K562 (cell line): ENCODE results near the gene ZDHHC8. TPM values are rescaled to one million over a fixed set of nuclear protein-coding genes. Genes with fewer than 3 reads are reported as not detected.

ENCODE experiments used
- ATAC-seq: fragments of 200-7000 bp; cut with Tn5 transposase; 3 replicates; pipeline ENCODE4 v1.9.1; 2020; ENCODE audit warnings: moderate library complexity
- BruUV-seq: library from RNA; stranded (reverse); fragments of 400-500 nt; replicated peaks from 2 replicates; lab custom pipeline; 2021; lab: Mats Ljungman, UMichigan
- CTCF ChIA-PET: fragments of 300-600 bp; formaldehyde crosslinking; extraction: SDS; loops from one replicate; lab custom pipeline; 2021; ENCODE audit warnings: low intra/inter-chr PET ratio; lab: Yijun Ruan, JAX
- POLR2A ChIA-PET: fragments of 300-600, 350-650 bp; sonication (Branson Sonifier 250); formaldehyde crosslinking; extraction: SDS; loops from one replicate; lab custom pipeline; 2021; ENCODE audit warnings: antibody characterized with exemption, inconsistent platforms; lab: Yijun Ruan, JAX
- DNase-seq, 4 experiments: peaks; one replicate each; pipeline versions ENCODE4 v3.0.0 to v3.0.0-alpha.2; 2011 to 2018; ENCODE audit warnings: low spot score in 3 of 4, mixed read lengths in 3 of 4; ENCODE audit errors: extremely low read depth in 1 of 4
- FAIRE-seq: peaks from 2 replicates; lab custom pipeline; 2011; peaks lifted over from hg19 to GRCh38; lab: Jason Lieb, UNC
- H2AFZ ChIP-seq: 2 replicates; pipeline ENCODE4 v1.6.0; 2011; ENCODE audit warnings: low read depth, low read length, control low read depth, inconsistent platforms
- H3K27ac ChIP-seq: fragments of 200-600 bp; 3 replicates; pipeline ENCODE4 v1.8.0; 2011; ENCODE audit warnings: low read depth, mild to moderate bottlenecking, control low read depth, inconsistent platforms, low read length, moderate library complexity, mixed read lengths; ENCODE audit errors: extremely low read depth
- H3K27me3 ChIP-seq, 2 experiments: fragments of 300-600 bp in 1 of 2; 2 replicates in 1 of 2; 3 replicates in 1 of 2; pipeline versions ENCODE4 v1.6.0 to v1.8.0; 2011; ENCODE audit warnings: inconsistent platforms in 2 of 2, low read length in 2 of 2, mild to moderate bottlenecking in 1 of 2, mixed read lengths in 1 of 2, moderate library complexity in 1 of 2; ENCODE audit not compliant: control insufficient read depth in 2 of 2, insufficient read depth in 2 of 2
- H3K36me3 ChIP-seq: fragments of 300-600 bp; 3 replicates; pipeline ENCODE4 v1.8.0; 2011; ENCODE audit warnings: mild to moderate bottlenecking, low read length, inconsistent platforms; ENCODE audit not compliant: control insufficient read depth, insufficient read depth
- H3K4me1 ChIP-seq, 2 experiments: fragments of 200-600 bp in 1 of 2; replicated peaks in 1 of 2; 2 replicates in 1 of 2; 3 replicates in 1 of 2; pipeline versions ENCODE4 v1.5.1 to v1.8.0; 2011; ENCODE audit warnings: inconsistent platforms in 2 of 2, low read length in 2 of 2, mild to moderate bottlenecking in 1 of 2, mixed read lengths in 1 of 2, moderate library complexity in 1 of 2; ENCODE audit not compliant: control insufficient read depth in 2 of 2, insufficient read depth in 2 of 2
- H3K4me2 ChIP-seq: 2 replicates; pipeline ENCODE4 v1.6.1; 2011; ENCODE audit warnings: low read length, control low read depth, inconsistent platforms, mixed read lengths; ENCODE audit not compliant: insufficient read depth
- H3K4me3 ChIP-seq: fragments of 200-600 bp; sonication (generic), shearing (Covaris generic); 2 replicates; pipeline ENCODE4 v1.5.1; 2016; ENCODE audit warnings: control low read depth, inconsistent platforms
- H3K79me2 ChIP-seq: fragments of 200-600 bp; 3 replicates; pipeline ENCODE4 v1.8.0; 2011; ENCODE audit warnings: low read length, inconsistent platforms; ENCODE audit not compliant: control insufficient read depth, insufficient read depth
- H3K9ac ChIP-seq, 2 experiments: 2 replicates each; pipeline versions ENCODE4 v1.6.0 to v1.6.1; 2011; ENCODE audit warnings: low read depth in 2 of 2, low read length in 2 of 2, control low read depth in 1 of 2, inconsistent platforms in 1 of 2, mild to moderate bottlenecking in 1 of 2, mixed read lengths in 1 of 2; ENCODE audit not compliant: insufficient read depth in 1 of 2
- H3K9me1 ChIP-seq: one replicate; pipeline ENCODE4 v1.6.0; 2011; ENCODE audit warnings: inconsistent platforms, mild to moderate bottlenecking, low read length, moderate library complexity; ENCODE audit not compliant: control insufficient read depth, insufficient read depth
- H3K9me3 ChIP-seq: replicated peaks from 2 replicates; pipeline ENCODE4 v1.5.1; 2011; ENCODE audit warnings: low read depth, low read length, inconsistent platforms; ENCODE audit not compliant: control insufficient read depth, insufficient read depth
- H4K20me1 ChIP-seq: replicated peaks from 2 replicates; pipeline ENCODE4 v1.6.1; 2011; ENCODE audit warnings: low read length, inconsistent platforms, mixed read lengths; ENCODE audit not compliant: control insufficient read depth, insufficient read depth
- CBFB ChIP-seq: sonication (generic); formaldehyde crosslinking; IDR thresholded peaks from 2 replicates; pipeline ENCODE4 v1.4.0; 2020; ENCODE audit warnings: mild to moderate bottlenecking, missing genetic modification reagents
- CREM ChIP-seq: IDR thresholded peaks from 2 replicates; pipeline ENCODE4 v1.6.1; 2014; ENCODE audit warnings: antibody characterized with exemption, low read depth
- PTBP1 ChIP-seq: fragments of 200-400 bp; formaldehyde crosslinking; IDR thresholded peaks from 2 replicates; pipeline ENCODE4 v1.6.1; 2017; ENCODE audit warnings: low read depth, low read length
- SIX5 ChIP-seq, 2 experiments: IDR thresholded peaks; 2 replicates each; pipeline ENCODE4 v1.6.1; 2011; ENCODE audit warnings: low read length in 2 of 2, borderline replicate concordance in 1 of 2, low read depth in 1 of 2, mild to moderate bottlenecking in 1 of 2, moderate library complexity in 1 of 2; ENCODE audit not compliant: insufficient read depth in 1 of 2
- SMC3 ChIP-seq: conservative IDR thresholded peaks from 2 replicates; pipeline ENCODE4 v1.6.1; 2011; ENCODE audit warnings: low read depth, low read length, improper control_type of control experiment; ENCODE audit not compliant: insufficient read depth
- ZNF165 ChIP-seq: fragments of 250-450 bp; sonication (Bioruptor Pico); IDR thresholded peaks from 2 replicates; pipeline ENCODE4 v1.4.0; 2020; ENCODE audit warnings: borderline replicate concordance
- ZNF217 ChIP-seq: sonication (generic); formaldehyde crosslinking; IDR thresholded peaks from 2 replicates; pipeline ENCODE4 v1.8.0; 2022; ENCODE audit warnings: mild to moderate bottlenecking, missing genetic modification reagents
- WGBS: fragments of 100-300 bp; shearing (Covaris generic); methylation state at CpG from one replicate; pipeline ENCODE4 v1.1.6; 2016; ENCODE audit warnings: low coverage, mixed read lengths; ENCODE audit not compliant: insufficient coverage; ENCODE audit errors: missing lambda C conversion rate; 5-methylcytosine and 5-hydroxymethylcytosine counted together
- in situ Hi-C: fragments of 300-500 bp; cut with MboI; formaldehyde crosslinking; loops from 4 replicates; pipeline ENCODE4 v1.15.0; 2018; ENCODE audit warnings: inconsistent platforms, mixed read lengths
- intact Hi-C: fragments of 100-400 bp; cut with micrococcal nuclease; formaldehyde crosslinking; loops from 2 replicates; pipeline ENCODE4 v1.14.2; 2022
- polyA plus RNA-seq, 8 experiments: library from polyadenylated mRNA; depleted of rRNA in 4 of 8; stranded (reverse) in 5 of 8; unstranded in 3 of 8; fragments of >200 nt; fragmentation: Nextera tagmentation in 2 of 8; fragmentation: Illumina TruSeq in 1 of 8; extraction: Ambion mirVana in 2 of 8; extraction: Trizol in 1 of 8; gene quantifications; 2 replicates each; pipeline versions ENCODE4 v1.2.1 to v1.2.3, GENCODE V29; 2011 to 2014; ENCODE audit warnings: inconsistent platforms in 1 of 8, missing spikeins in 1 of 8
- total RNA-seq, 7 experiments: library from RNA; depleted of rRNA in 6 of 7; stranded (reverse); fragments of >200 nt in 6 of 7; fragmentation: Illumina TruSeq in 2 of 7; extraction: Trizol in 2 of 7; gene quantifications; 2 replicates each; pipeline versions ENCODE4 v1.2.1 to v1.2.3, GENCODE V29; 2011 to 2021; ENCODE audit warnings: low replicate concordance in 1 of 7
- TF ChIP-seq, protein P1 (sequence below): sonication (generic); formaldehyde crosslinking; IDR thresholded peaks from 2 replicates; pipeline ENCODE4 v1.8.0; 2022; ENCODE audit warnings: mild to moderate bottlenecking, missing genetic modification reagents

Gene ZDHHC8
- total and polyA plus RNA-seq, 9 of the 15 experiments (the other 6 are each of a cell fraction or from before 2014, with no cell fraction given) = 0.04 to 109 (median 16.4) TPM

DNA sequence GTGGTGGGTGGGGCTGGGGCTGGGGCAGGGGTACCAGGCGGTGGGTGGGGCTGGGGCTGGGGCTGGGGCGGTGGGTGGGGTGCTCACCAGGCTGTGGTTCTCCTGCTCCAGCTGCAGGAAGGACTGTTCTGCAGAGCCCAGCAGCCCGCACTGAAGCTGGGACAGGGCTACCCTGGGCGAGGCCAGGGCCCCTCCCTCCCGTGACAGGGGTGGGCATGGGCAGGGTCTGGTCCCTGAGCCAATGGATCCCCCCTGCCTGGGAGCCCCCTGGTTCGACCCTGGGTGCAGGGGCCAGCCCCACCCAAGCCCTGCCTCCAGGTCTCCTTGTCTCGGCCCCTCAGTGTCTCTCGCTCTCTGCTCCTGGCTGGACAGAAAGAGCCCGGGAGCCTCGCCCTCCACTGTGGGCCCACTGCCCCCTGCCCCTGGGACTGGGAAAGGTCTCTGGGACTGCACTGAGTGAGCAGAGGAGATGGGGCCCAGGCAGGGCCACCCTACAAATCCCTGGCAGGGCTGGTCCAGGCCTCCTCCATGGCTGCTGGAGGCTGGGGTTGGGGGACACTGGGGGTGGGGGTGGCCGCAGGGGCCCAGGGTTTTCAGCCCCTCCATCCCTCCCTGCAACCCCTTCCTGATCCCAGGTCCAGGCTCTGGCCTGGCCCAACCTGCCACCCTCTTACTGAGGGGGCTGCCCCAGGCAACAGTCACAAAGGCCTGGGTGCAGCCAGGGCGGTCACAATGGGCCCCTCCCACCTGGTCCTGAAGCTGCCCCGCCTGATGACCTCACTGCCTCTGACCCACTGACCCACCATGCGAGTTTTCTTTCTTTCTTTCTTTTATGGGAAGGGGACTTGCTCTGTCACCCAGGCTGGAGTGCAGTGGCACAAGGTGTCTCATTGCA is 19.0 kb downstream of the ZDHHC8 start, which contains the start of gene CCDC188:
TSS of gene CCDC188 (minus strand) at position 675 of the 895 bp plus-strand sequence. CDS start at position 606, 69 bp downstream.
- no TSS peak for BruUV-seq
- Histone ChIP-seq H3K9me3 (no peaks in the 10 kb centered on the region), H4K20me1 (peaks cover 25% of the 10 kb centered on the region; the same call in 1 of the 2 replicates), H3K27me3 (peaks cover 19 to 34% of the 10 kb centered on the region in 2 experiments; a peak in 4 of 5 replicates), H3K9me1 (no peaks in the 10 kb centered on the region), H2AFZ (no peak within 1 kb of the TSS), H3K79me2 (no peaks in the 10 kb centered on the region), H3K4me2 (no peak within 1 kb of the TSS), H3K36me3 (no peaks in the 10 kb centered on the region), H3K4me1 (peaks cover 0 to 79% of the 10 kb centered on the region in 2 experiments; a peak in 2 of 5 replicates), H3K27ac (no peak within 1 kb of the TSS), H3K9ac (no peak within 1 kb of the TSS; a peak in 1 of 4 replicates), H3K4me3 (no peak within 1 kb of the TSS)
- CTCF ChIA-PET = no interaction called here
- peak in 1 of 4 experiments; percentile 51 for DNase-seq
- no peak for ATAC-seq
- WGBS = 21% methylated on average over 14 of the region's 14 CpGs
- intact Hi-C loops (loop anchor here (10.0 kb wide), 1 partner anchor 264 kb away; no protein-coding TSS in a partner anchor), in situ Hi-C loops (loop anchor here (25.0 kb wide), 1 partner anchor 537 kb away; no protein-coding TSS in a partner anchor)
- no peak for FAIRE-seq
- POLR2A ChIA-PET = interaction anchor here (0.7 to 1.3 kb wide), 5 partner anchors 12 to 136 kb away, joined by 3 to 5 read pairs (median 3); partner anchors contain the start of gene TRMT2A
- TF ChIP-seq PTBP1 (no peak), SMC3 (no peak), ZNF217 (CRISPR knock-in tag) (no peak), CREM (no peak), ZNF165 (no peak), SIX5 (IDR thresholded peaks at IDR 0.05; ENCODE audit: borderline replicate concordance in 1 of 2, insufficient read depth in 1 of 2, low read depth in 1 of 2, low read length in 2 of 2) (no peak), CBFB (CRISPR knock-in tag) (no peak)
- TF ChIP-seq, protein P1, sequence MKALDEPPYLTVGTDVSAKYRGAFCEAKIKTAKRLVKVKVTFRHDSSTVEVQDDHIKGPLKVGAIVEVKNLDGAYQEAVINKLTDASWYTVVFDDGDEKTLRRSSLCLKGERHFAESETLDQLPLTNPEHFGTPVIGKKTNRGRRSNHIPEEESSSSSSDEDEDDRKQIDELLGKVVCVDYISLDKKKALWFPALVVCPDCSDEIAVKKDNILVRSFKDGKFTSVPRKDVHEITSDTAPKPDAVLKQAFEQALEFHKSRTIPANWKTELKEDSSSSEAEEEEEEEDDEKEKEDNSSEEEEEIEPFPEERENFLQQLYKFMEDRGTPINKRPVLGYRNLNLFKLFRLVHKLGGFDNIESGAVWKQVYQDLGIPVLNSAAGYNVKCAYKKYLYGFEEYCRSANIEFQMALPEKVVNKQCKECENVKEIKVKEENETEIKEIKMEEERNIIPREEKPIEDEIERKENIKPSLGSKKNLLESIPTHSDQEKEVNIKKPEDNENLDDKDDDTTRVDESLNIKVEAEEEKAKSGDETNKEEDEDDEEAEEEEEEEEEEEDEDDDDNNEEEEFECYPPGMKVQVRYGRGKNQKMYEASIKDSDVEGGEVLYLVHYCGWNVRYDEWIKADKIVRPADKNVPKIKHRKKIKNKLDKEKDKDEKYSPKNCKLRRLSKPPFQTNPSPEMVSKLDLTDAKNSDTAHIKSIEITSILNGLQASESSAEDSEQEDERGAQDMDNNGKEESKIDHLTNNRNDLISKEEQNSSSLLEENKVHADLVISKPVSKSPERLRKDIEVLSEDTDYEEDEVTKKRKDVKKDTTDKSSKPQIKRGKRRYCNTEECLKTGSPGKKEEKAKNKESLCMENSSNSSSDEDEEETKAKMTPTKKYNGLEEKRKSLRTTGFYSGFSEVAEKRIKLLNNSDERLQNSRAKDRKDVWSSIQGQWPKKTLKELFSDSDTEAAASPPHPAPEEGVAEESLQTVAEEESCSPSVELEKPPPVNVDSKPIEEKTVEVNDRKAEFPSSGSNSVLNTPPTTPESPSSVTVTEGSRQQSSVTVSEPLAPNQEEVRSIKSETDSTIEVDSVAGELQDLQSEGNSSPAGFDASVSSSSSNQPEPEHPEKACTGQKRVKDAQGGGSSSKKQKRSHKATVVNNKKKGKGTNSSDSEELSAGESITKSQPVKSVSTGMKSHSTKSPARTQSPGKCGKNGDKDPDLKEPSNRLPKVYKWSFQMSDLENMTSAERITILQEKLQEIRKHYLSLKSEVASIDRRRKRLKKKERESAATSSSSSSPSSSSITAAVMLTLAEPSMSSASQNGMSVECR = 0 out of 2 replicates have a peak, but pooled peaks have one; percentile 30
